Erythroblast (primary cell): Measurements from ENCODE around the gene MAML2.
A peak's percentile ranks its signal among the peaks of the same experiment; 100 is the strongest.

Experiments
- DNase-seq, 2 experiments: peaks; one replicate each; lab custom pipeline; 2025; lab: John Stamatoyannopoulos, UW
- GATA1 ChIP-seq: IDR thresholded peaks from 2 replicates; pipeline ENCODE4 v1.6.1; 2011; ENCODE audit warnings: low read depth, mild to moderate bottlenecking, control low read depth, low read length, moderate library complexity
- POLR2A ChIP-seq: IDR thresholded peaks from 2 replicates; pipeline ENCODE4 v1.6.1; 2011; ENCODE audit warnings: mild to moderate bottlenecking, low read length

The MAML2 gene

GRCh38 chr11:96012086-96012824, 330.7 kb downstream of the MAML2 start:
- DNase-seq: peak; percentile 15 to 29
- no peak for TF ChIP-seq POLR2A
- no peak for TF ChIP-seq GATA1

- no peak for TF ChIP-seq GATA1
- TF ChIP-seq POLR2A: no peak
These were observed 332.3 kb downstream of the MAML2 start for GRCh38 chr11:96010683-96011082.

GRCh38 chr11:96008161-96008720, 334.8 kb downstream of the MAML2 start:
- DNase-seq: no peak
- TF ChIP-seq GATA1 (no peak), POLR2A (no peak)

More at GRCh38 chr11:96010683-96011082, 332.3 kb downstream of the MAML2 start:
- DNase-seq: no peak

DNA sequence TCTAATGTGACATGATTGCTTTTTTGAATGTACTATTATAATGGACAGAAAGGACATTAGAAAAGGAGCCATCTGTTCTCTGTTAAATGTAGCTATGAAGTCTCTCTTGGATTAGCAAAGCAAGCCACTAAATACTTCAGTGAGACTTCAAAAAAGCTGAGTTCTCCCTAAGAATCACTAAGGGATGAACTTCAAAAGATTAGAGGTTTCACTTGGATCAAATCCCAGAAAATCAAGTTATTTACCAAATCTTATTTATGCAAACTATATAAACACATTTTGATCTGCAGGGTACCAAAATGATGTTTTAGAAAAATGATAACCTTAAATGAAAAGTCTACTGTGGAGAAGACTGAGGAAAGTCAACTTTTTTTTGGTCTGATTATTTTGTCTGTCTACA, 337.0 kb downstream of the MAML2 start:
- no peak for TF ChIP-seq GATA1
- TF ChIP-seq POLR2A: no peak
- DNase-seq: no peak

GRCh38 chr11:96004862-96005261, 338.1 kb downstream of the MAML2 start:
- DNase-seq: no peak
- TF ChIP-seq POLR2A (no peak), GATA1 (no peak)

DNA sequence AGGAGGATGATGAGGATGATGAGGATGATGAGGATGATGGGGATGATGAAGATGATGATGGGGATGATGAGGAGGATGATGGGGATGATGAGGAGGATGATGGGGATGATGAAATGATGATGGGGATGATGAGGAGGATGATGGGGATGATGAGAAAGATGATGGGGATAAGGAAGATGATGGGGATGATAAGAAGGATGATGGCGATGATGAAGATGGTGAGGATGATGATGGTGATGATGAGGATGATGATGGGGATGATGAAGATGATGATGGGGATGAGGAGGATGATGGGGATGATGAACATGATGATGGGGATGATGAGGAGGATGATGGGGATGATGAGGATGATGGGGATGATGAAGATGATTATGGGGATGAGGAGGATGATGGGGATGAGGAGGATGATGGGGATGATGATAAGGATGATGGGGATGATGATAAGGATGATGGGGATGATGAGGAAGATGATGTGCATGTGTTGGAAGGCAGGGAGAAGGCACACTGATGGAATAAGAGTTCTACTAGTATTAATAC, 340.2 kb downstream of the MAML2 start:
- no peak for DNase-seq
- TF ChIP-seq GATA1 (no peak), POLR2A (no peak)

GRCh38 chr11:96002339-96002738, 340.7 kb downstream of the MAML2 start:
- TF ChIP-seq GATA1 (no peak), POLR2A (no peak)
- DNase-seq: no peak

DNA sequence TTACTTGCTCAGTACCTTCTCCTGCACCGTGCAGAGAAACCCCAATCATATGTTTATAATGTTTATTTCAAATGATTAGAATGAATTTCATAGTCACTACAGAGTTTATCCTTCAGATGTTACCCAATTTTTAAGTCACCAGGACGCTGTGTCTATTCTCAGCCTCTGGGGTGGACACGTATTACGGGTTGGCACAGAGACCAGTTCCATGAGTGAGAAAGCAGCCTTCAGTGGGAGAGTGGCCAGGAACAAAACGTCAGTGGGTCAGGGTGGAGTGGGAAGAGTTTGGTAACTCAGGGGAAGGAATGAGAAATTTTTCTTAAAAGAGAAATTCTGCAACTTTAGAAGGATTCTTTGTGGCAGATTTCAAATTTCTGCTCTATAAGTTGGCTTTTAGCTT, 342.0 kb downstream of the MAML2 start:
- DNase-seq: no peak
- no peak for TF ChIP-seq POLR2A
- TF ChIP-seq GATA1: no peak

- TF ChIP-seq GATA1: no peak
- no peak for TF ChIP-seq POLR2A
- DNase-seq: no peak
These were observed 343.1 kb downstream of the MAML2 start for GRCh38 chr11:95999711-96000406.

GRCh38 chr11:95996621-95997235, 346.3 kb downstream of the MAML2 start:
- no peak for DNase-seq

DNA sequence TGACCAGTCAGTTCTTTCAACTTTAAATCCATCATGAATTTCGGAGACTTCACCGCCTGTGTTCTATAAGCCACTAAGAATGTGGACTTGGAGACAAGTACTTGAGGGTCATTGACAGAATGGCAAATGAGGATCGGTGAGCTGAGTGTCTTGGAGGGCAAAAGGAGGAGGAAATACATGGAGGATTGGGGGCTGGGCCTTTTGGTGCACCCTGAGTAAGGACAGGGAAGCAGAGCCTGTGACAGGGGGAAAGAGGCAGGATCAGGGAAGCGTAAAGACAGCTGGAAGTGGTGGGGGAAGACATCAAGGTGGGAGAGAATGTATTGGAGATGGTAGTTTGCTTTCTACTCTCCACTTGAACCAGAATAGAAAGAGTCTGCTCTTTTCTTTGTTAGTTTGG, 348.7 kb downstream of the MAML2 start:
- DNase-seq: no peak
- TF ChIP-seq POLR2A (no peak), GATA1 (no peak)

More at GRCh38 chr11:95996621-95997235, 346.3 kb downstream of the MAML2 start:
- TF ChIP-seq POLR2A: no peak
- no peak for TF ChIP-seq GATA1

- DNase-seq: no peak
- TF ChIP-seq GATA1 (no peak), POLR2A (no peak)
These were observed 349.3 kb downstream of the MAML2 start for GRCh38 chr11:95993438-95994298.

GRCh38 chr11:95991545-95991944, 351.4 kb downstream of the MAML2 start:
- no peak for DNase-seq
- TF ChIP-seq GATA1: no peak
- no peak for TF ChIP-seq POLR2A

GRCh38 chr11:95991101-95991500, 351.9 kb downstream of the MAML2 start:
- no peak for DNase-seq
- TF ChIP-seq GATA1 (no peak), POLR2A (no peak)
